Activated CD8-positive, alpha-beta memory T cell treated with anti-CD3 and anti-CD28 coated beads for 48 hours (primary cell): ENCODE data around the gene AMMECR1.

Experiments used
- DNase-seq, 3 experiments: peaks; one replicate each; pipeline ENCODE4 v3.0.0-alpha.2; 2020; ENCODE audit warnings: low read depth in 2 of 3, low spot score in 2 of 3

The AMMECR1 gene

GRCh38 chrX:110311437-110312230 is 6.3 kb downstream of the AMMECR1 start:
- no peak for DNase-seq

- DNase-seq = peak in 1 of 3 experiments; percentile 8
These were observed 7.0 kb downstream of the AMMECR1 start for GRCh38 chrX:110310896-110311295.

- DNase-seq = no peak
These were observed 7.7 kb downstream of the AMMECR1 start for GRCh38 chrX:110310000-110310790.

GRCh38 chrX:110308220-110308619 is 9.7 kb downstream of the AMMECR1 start:
- no peak for DNase-seq

- no peak for DNase-seq
These were observed 13.0 kb downstream of the AMMECR1 start for GRCh38 chrX:110304884-110305283.

- DNase-seq = no peak
These were observed 13.5 kb downstream of the AMMECR1 start for GRCh38 chrX:110304371-110304770.

- DNase-seq = no peak
These were observed 14.9 kb downstream of the AMMECR1 start for GRCh38 chrX:110302975-110303374.

- DNase-seq = no peak
These were observed 16.7 kb downstream of the AMMECR1 start for GRCh38 chrX:110301194-110301593.

GRCh38 chrX:110294087-110294486 is 23.8 kb downstream of the AMMECR1 start:
- DNase-seq = no peak

GRCh38 chrX:110293658-110294057 is 24.2 kb downstream of the AMMECR1 start:
- DNase-seq = no peak

- no peak for DNase-seq
These were observed 30.3 kb downstream of the AMMECR1 start for GRCh38 chrX:110287605-110288004.

GRCh38 chrX:110286106-110286505 is 31.8 kb downstream of the AMMECR1 start:
- no peak for DNase-seq

GRCh38 chrX:110284159-110284558 is 33.7 kb downstream of the AMMECR1 start:
- DNase-seq = no peak

GRCh38 chrX:110282922-110283321 is 35.0 kb downstream of the AMMECR1 start:
- no peak for DNase-seq

- no peak for DNase-seq
These were observed 36.5 kb downstream of the AMMECR1 start for GRCh38 chrX:110281377-110281776.

GRCh38 chrX:110280954-110281353 is 36.9 kb downstream of the AMMECR1 start:
- no peak for DNase-seq

- no peak for DNase-seq
These were observed 40.3 kb downstream of the AMMECR1 start for GRCh38 chrX:110277609-110278008.

GRCh38 chrX:110276778-110277177 is 41.1 kb downstream of the AMMECR1 start:
- no peak for DNase-seq

- DNase-seq = no peak
These were observed 49.0 kb downstream of the AMMECR1 start for GRCh38 chrX:110268886-110269285.

- no peak for DNase-seq
These were observed 49.5 kb downstream of the AMMECR1 start for GRCh38 chrX:110268395-110268794.

- DNase-seq = no peak
These were observed 50.0 kb downstream of the AMMECR1 start for GRCh38 chrX:110267874-110268273.

- no peak for DNase-seq
These were observed 52.2 kb downstream of the AMMECR1 start for GRCh38 chrX:110265661-110266060.
